K562 (cell line): Measurements from ENCODE around the gene KLHL29. TPM values are rescaled to one million over a fixed set of nuclear protein-coding genes. Genes with fewer than 3 reads are reported as not detected.
A peak's percentile ranks its signal among the peaks of the same experiment; 100 is the strongest.

Experiments used
- ATAC-seq: fragments of 200-7000 bp; cut with Tn5 transposase; 3 replicates; pipeline ENCODE4 v1.9.1; 2020; ENCODE audit warnings: moderate library complexity
- BruUV-seq: library from RNA; stranded (reverse); fragments of 400-500 nt; replicated peaks from 2 replicates; lab custom pipeline; 2021; lab: Mats Ljungman, UMichigan
- CTCF ChIA-PET: fragments of 300-600 bp; formaldehyde crosslinking; extraction: SDS; loops from one replicate; lab custom pipeline; 2021; ENCODE audit warnings: low intra/inter-chr PET ratio; lab: Yijun Ruan, JAX
- POLR2A ChIA-PET: fragments of 300-600, 350-650 bp; sonication (Branson Sonifier 250); formaldehyde crosslinking; extraction: SDS; loops from one replicate; lab custom pipeline; 2021; ENCODE audit warnings: antibody characterized with exemption, inconsistent platforms; lab: Yijun Ruan, JAX
- DNase-seq, 4 experiments: peaks; one replicate each; pipeline versions ENCODE4 v3.0.0 to v3.0.0-alpha.2; 2011 to 2018; ENCODE audit warnings: low spot score in 3 of 4, mixed read lengths in 3 of 4; ENCODE audit errors: extremely low read depth in 1 of 4
- FAIRE-seq: peaks from 2 replicates; lab custom pipeline; 2011; peaks lifted over from hg19 to GRCh38; lab: Jason Lieb, UNC
- H2AFZ ChIP-seq: 2 replicates; pipeline ENCODE4 v1.6.0; 2011; ENCODE audit warnings: low read depth, low read length, control low read depth, inconsistent platforms
- H3K27ac ChIP-seq: fragments of 200-600 bp; 3 replicates; pipeline ENCODE4 v1.8.0; 2011; ENCODE audit warnings: low read depth, mild to moderate bottlenecking, control low read depth, inconsistent platforms, low read length, moderate library complexity, mixed read lengths; ENCODE audit errors: extremely low read depth
- H3K27me3 ChIP-seq, 2 experiments: fragments of 300-600 bp in 1 of 2; 2 replicates in 1 of 2; 3 replicates in 1 of 2; pipeline versions ENCODE4 v1.6.0 to v1.8.0; 2011; ENCODE audit warnings: inconsistent platforms in 2 of 2, low read length in 2 of 2, mild to moderate bottlenecking in 1 of 2, mixed read lengths in 1 of 2, moderate library complexity in 1 of 2; ENCODE audit not compliant: control insufficient read depth in 2 of 2, insufficient read depth in 2 of 2
- H3K36me3 ChIP-seq: fragments of 300-600 bp; 3 replicates; pipeline ENCODE4 v1.8.0; 2011; ENCODE audit warnings: mild to moderate bottlenecking, low read length, inconsistent platforms; ENCODE audit not compliant: control insufficient read depth, insufficient read depth
- H3K4me1 ChIP-seq, 2 experiments: fragments of 200-600 bp in 1 of 2; replicated peaks in 1 of 2; 2 replicates in 1 of 2; 3 replicates in 1 of 2; pipeline versions ENCODE4 v1.5.1 to v1.8.0; 2011; ENCODE audit warnings: inconsistent platforms in 2 of 2, low read length in 2 of 2, mild to moderate bottlenecking in 1 of 2, mixed read lengths in 1 of 2, moderate library complexity in 1 of 2; ENCODE audit not compliant: control insufficient read depth in 2 of 2, insufficient read depth in 2 of 2
- H3K4me2 ChIP-seq: 2 replicates; pipeline ENCODE4 v1.6.1; 2011; ENCODE audit warnings: low read length, control low read depth, inconsistent platforms, mixed read lengths; ENCODE audit not compliant: insufficient read depth
- H3K4me3 ChIP-seq: fragments of 200-600 bp; sonication (generic), shearing (Covaris generic); 2 replicates; pipeline ENCODE4 v1.5.1; 2016; ENCODE audit warnings: control low read depth, inconsistent platforms
- H3K79me2 ChIP-seq: fragments of 200-600 bp; 3 replicates; pipeline ENCODE4 v1.8.0; 2011; ENCODE audit warnings: low read length, inconsistent platforms; ENCODE audit not compliant: control insufficient read depth, insufficient read depth
- H3K9ac ChIP-seq, 2 experiments: 2 replicates each; pipeline versions ENCODE4 v1.6.0 to v1.6.1; 2011; ENCODE audit warnings: low read depth in 2 of 2, low read length in 2 of 2, control low read depth in 1 of 2, inconsistent platforms in 1 of 2, mild to moderate bottlenecking in 1 of 2, mixed read lengths in 1 of 2; ENCODE audit not compliant: insufficient read depth in 1 of 2
- H3K9me1 ChIP-seq: one replicate; pipeline ENCODE4 v1.6.0; 2011; ENCODE audit warnings: inconsistent platforms, mild to moderate bottlenecking, low read length, moderate library complexity; ENCODE audit not compliant: control insufficient read depth, insufficient read depth
- H3K9me3 ChIP-seq: replicated peaks from 2 replicates; pipeline ENCODE4 v1.5.1; 2011; ENCODE audit warnings: low read depth, low read length, inconsistent platforms; ENCODE audit not compliant: control insufficient read depth, insufficient read depth
- H4K20me1 ChIP-seq: replicated peaks from 2 replicates; pipeline ENCODE4 v1.6.1; 2011; ENCODE audit warnings: low read length, inconsistent platforms, mixed read lengths; ENCODE audit not compliant: control insufficient read depth, insufficient read depth
- CBX2 ChIP-seq: fragments of 200-600 bp; sonication (generic); IDR thresholded peaks from one replicate; pipeline ENCODE4 v1.6.1; 2012; ENCODE audit warnings: mild to moderate bottlenecking, low read length, inconsistent platforms; ENCODE audit not compliant: insufficient read depth, poor library complexity, severe bottlenecking
- CXXC5 ChIP-seq: fragments of 250-450 bp; sonication (Bioruptor Pico); IDR thresholded peaks from 2 replicates; pipeline ENCODE4 v1.8.0; 2022; ENCODE audit warnings: inconsistent platforms, mild to moderate bottlenecking, moderate library complexity
- ERF ChIP-seq: fragments of 450-650 bp; formaldehyde crosslinking; IDR thresholded peaks from 2 replicates; pipeline ENCODE4 v1.4.0; 2020; ENCODE audit warnings: mild to moderate bottlenecking, mixed read lengths
- FOS ChIP-seq: IDR thresholded peaks from 3 replicates; pipeline ENCODE4 v1.6.1; 2011; ENCODE audit not compliant: insufficient read length; ENCODE audit errors: extremely low read depth
- ILF3 ChIP-seq: fragments of 450-650 bp; IDR thresholded peaks from 2 replicates; pipeline ENCODE4 v1.6.1; 2018; ENCODE audit warnings: antibody characterized with exemption, mild to moderate bottlenecking, moderate library complexity, borderline replicate concordance
- KAT8 ChIP-seq: fragments of 450-650 bp; IDR thresholded peaks from 2 replicates; pipeline ENCODE4 v1.6.1; 2016; ENCODE audit warnings: low read depth, mild to moderate bottlenecking
- LCOR ChIP-seq: sonication (generic); formaldehyde crosslinking; IDR thresholded peaks from 2 replicates; pipeline ENCODE4 v1.8.0; 2022; ENCODE audit warnings: mild to moderate bottlenecking, missing genetic modification reagents
- MYBL2 ChIP-seq, 2 experiments: fragments of 450-650 bp in 1 of 2; sonication (generic) in 1 of 2; formaldehyde crosslinking in 1 of 2; IDR thresholded peaks; 2 replicates each; pipeline versions ENCODE4 v1.6.1 to v1.8.1; 2017 to 2022; ENCODE audit warnings: borderline replicate concordance in 1 of 2, inconsistent platforms in 1 of 2, low read depth in 1 of 2, mild to moderate bottlenecking in 1 of 2, missing genetic modification reagents in 1 of 2, moderate library complexity in 1 of 2
- NFXL1 ChIP-seq: fragments of 450-650 bp; formaldehyde crosslinking; IDR thresholded peaks from 2 replicates; pipeline ENCODE4 v1.4.0; 2021; ENCODE audit warnings: mild to moderate bottlenecking
- RBM25 ChIP-seq: fragments of 200-400 bp; formaldehyde crosslinking; IDR thresholded peaks from 2 replicates; pipeline ENCODE4 v1.6.1; 2018; ENCODE audit warnings: low read length, low read depth, moderate library complexity; ENCODE audit not compliant: severe bottlenecking
- SMC3 ChIP-seq: conservative IDR thresholded peaks from 2 replicates; pipeline ENCODE4 v1.6.1; 2011; ENCODE audit warnings: low read depth, low read length, improper control_type of control experiment; ENCODE audit not compliant: insufficient read depth
- XRCC5 ChIP-seq: fragments of 200-400 bp; formaldehyde crosslinking; IDR thresholded peaks from 2 replicates; pipeline ENCODE4 v1.6.1; 2017; ENCODE audit warnings: low read depth, mild to moderate bottlenecking, low read length
- ZFP1 ChIP-seq: fragments of 450-650 bp; formaldehyde crosslinking; IDR thresholded peaks from 2 replicates; pipeline ENCODE4 v1.4.0; 2020; ENCODE audit warnings: mild to moderate bottlenecking, mixed read lengths
- ZNF354B ChIP-seq: fragments of 250-450 bp; sonication (Bioruptor Pico); IDR thresholded peaks from 2 replicates; pipeline ENCODE4 v1.4.0; 2020
- WGBS: fragments of 100-300 bp; shearing (Covaris generic); methylation state at CpG from one replicate; pipeline ENCODE4 v1.1.6; 2016; ENCODE audit warnings: low coverage, mixed read lengths; ENCODE audit not compliant: insufficient coverage; ENCODE audit errors: missing lambda C conversion rate; 5-methylcytosine and 5-hydroxymethylcytosine counted together
- in situ Hi-C: fragments of 300-500 bp; cut with MboI; formaldehyde crosslinking; loops from 4 replicates; pipeline ENCODE4 v1.15.0; 2018; ENCODE audit warnings: inconsistent platforms, mixed read lengths
- intact Hi-C: fragments of 100-400 bp; cut with micrococcal nuclease; formaldehyde crosslinking; loops from 2 replicates; pipeline ENCODE4 v1.14.2; 2022
- polyA plus RNA-seq, 8 experiments: library from polyadenylated mRNA; depleted of rRNA in 4 of 8; stranded (reverse) in 5 of 8; unstranded in 3 of 8; fragments of >200 nt; fragmentation: Nextera tagmentation in 2 of 8; fragmentation: Illumina TruSeq in 1 of 8; extraction: Ambion mirVana in 2 of 8; extraction: Trizol in 1 of 8; gene quantifications; 2 replicates each; pipeline versions ENCODE4 v1.2.1 to v1.2.3, GENCODE V29; 2011 to 2014; ENCODE audit warnings: inconsistent platforms in 1 of 8, missing spikeins in 1 of 8
- total RNA-seq, 7 experiments: library from RNA; depleted of rRNA in 6 of 7; stranded (reverse); fragments of >200 nt in 6 of 7; fragmentation: Illumina TruSeq in 2 of 7; extraction: Trizol in 2 of 7; gene quantifications; 2 replicates each; pipeline versions ENCODE4 v1.2.1 to v1.2.3, GENCODE V29; 2011 to 2021; ENCODE audit warnings: low replicate concordance in 1 of 7
- TF ChIP-seq, protein P1 (sequence below), 2 experiments: fragments of 150-350 bp in 1 of 2; IDR thresholded peaks; 2 replicates each; pipeline ENCODE4 v1.6.1; 2012 to 2016; ENCODE audit warnings: low read depth in 2 of 2, low read length in 2 of 2, mild to moderate bottlenecking in 1 of 2, moderate library complexity in 1 of 2

Gene KLHL29
- total and polyA plus RNA-seq, 9 of the 15 experiments (the other 6 are each of a cell fraction or from before 2014, with no cell fraction given): 0.03 to 0.31 (median 0.08) TPM; not detected in 1

DNA sequence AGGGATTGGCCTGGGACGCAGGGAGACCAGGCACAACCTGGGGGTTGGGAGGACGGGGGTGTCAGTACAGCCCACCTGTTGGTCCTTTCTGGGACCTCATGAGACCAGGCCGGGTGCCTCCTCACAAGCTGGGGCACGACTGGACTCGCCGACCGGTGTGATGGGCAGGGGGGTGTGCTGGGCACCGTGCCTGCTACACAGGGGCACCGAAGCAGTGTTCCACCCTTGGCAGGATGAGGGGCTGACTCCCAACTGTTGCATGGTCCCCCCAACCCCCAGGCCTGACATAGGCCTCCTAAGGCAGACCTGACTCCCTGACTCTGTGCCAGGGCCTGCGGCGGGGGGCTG is 285.2 kb downstream of the KLHL29 start:
- Histone ChIP-seq H2AFZ (no peak overlapping the region), H3K9me3 (no peaks in the 10 kb centered on the region), H3K36me3 (no peaks in the 10 kb centered on the region), H3K79me2 (no peaks in the 10 kb centered on the region), H4K20me1 (peaks cover 6% of the 10 kb centered on the region), H3K9me1 (no peaks in the 10 kb centered on the region), H3K27me3 (peaks cover 0 to 50% of the 10 kb centered on the region in 2 experiments; a peak in 3 of 5 replicates), H3K27ac (no peak overlapping the region), H3K4me1 (peaks cover 0 to 10% of the 10 kb centered on the region in 2 experiments; a peak in 1 of 5 replicates), H3K4me2 (no peak overlapping the region), H3K9ac (peak overlapping the region in 1 of 2 experiments; percentile 26; a peak in 1 of 4 replicates), H3K4me3 (no peak overlapping the region)
- no peak for ATAC-seq
- POLR2A ChIA-PET: interaction anchor here (0.6 kb wide), 1 partner anchor 16 kb away, joined by 3 read pairs; no protein-coding TSS in a partner anchor
- CTCF ChIA-PET: no interaction called here
- DNase-seq: no peak
- WGBS: 9% methylated on average over 7 of the region's 11 CpGs
- in situ Hi-C loops (no loop called here), intact Hi-C loops (no loop called here)
- no peak for TF ChIP-seq XRCC5
- TF ChIP-seq RBM25: no peak
- no peak for TF ChIP-seq CBX2
- TF ChIP-seq ZNF354B: no peak
- no peak for TF ChIP-seq NFXL1 (CRISPR knock-in tag)
- no peak for TF ChIP-seq LCOR (CRISPR knock-in tag)
- TF ChIP-seq MYBL2 (IDR thresholded peaks at IDR 0.05; ENCODE audit: low read depth): no peak
- no peak for TF ChIP-seq MYBL2 (CRISPR knock-in tag; IDR thresholded peaks at IDR 0.05; ENCODE audit: borderline replicate concordance)
- no peak for TF ChIP-seq SMC3
- TF ChIP-seq ERF: no peak
- TF ChIP-seq ILF3: no peak
- no peak for TF ChIP-seq CXXC5 (CRISPR knock-in tag)
- TF ChIP-seq, protein P1, sequence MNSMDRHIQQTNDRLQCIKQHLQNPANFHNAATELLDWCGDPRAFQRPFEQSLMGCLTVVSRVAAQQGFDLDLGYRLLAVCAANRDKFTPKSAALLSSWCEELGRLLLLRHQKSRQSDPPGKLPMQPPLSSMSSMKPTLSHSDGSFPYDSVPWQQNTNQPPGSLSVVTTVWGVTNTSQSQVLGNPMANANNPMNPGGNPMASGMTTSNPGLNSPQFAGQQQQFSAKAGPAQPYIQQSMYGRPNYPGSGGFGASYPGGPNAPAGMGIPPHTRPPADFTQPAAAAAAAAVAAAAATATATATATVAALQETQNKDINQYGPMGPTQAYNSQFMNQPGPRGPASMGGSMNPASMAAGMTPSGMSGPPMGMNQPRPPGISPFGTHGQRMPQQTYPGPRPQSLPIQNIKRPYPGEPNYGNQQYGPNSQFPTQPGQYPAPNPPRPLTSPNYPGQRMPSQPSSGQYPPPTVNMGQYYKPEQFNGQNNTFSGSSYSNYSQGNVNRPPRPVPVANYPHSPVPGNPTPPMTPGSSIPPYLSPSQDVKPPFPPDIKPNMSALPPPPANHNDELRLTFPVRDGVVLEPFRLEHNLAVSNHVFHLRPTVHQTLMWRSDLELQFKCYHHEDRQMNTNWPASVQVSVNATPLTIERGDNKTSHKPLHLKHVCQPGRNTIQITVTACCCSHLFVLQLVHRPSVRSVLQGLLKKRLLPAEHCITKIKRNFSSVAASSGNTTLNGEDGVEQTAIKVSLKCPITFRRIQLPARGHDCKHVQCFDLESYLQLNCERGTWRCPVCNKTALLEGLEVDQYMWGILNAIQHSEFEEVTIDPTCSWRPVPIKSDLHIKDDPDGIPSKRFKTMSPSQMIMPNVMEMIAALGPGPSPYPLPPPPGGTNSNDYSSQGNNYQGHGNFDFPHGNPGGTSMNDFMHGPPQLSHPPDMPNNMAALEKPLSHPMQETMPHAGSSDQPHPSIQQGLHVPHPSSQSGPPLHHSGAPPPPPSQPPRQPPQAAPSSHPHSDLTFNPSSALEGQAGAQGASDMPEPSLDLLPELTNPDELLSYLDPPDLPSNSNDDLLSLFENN (IDR thresholded peaks at IDR 0.05; ENCODE audit: low read depth in 2 of 2, low read length in 2 of 2): no peak
- no peak for TF ChIP-seq ZFP1
- no peak for TF ChIP-seq FOS
- no peak for TF ChIP-seq KAT8
- no TSS peak for BruUV-seq
- FAIRE-seq: no peak
